Activated gamma-delta T cell treated with Interleukin-2 at 50 U/mL for 16 hours (primary cell): ENCODE data around the gene NDUFA12.

ENCODE experiments used
- DNase-seq: peaks from one replicate; pipeline ENCODE4 v3.0.0-alpha.2; 2020

Gene NDUFA12

GRCh38 chr12:94930772-94931171, 72.7 kb downstream of the NDUFA12 start:
- DNase-seq = no peak

GRCh38 chr12:94930216-94930654, 73.3 kb downstream of the NDUFA12 start:
- no peak for DNase-seq

GRCh38 chr12:94929780-94930179, 73.7 kb downstream of the NDUFA12 start:
- DNase-seq = no peak

GRCh38 chr12:94925729-94926128, 77.8 kb downstream of the NDUFA12 start:
- no peak for DNase-seq

GRCh38 chr12:94925206-94925605, 78.3 kb downstream of the NDUFA12 start:
- no peak for DNase-seq

GRCh38 chr12:94922561-94922960, 80.9 kb downstream of the NDUFA12 start:
- DNase-seq = no peak
